ENCODE measurements around the gene GNL3. TPM values are rescaled to one million over a fixed set of nuclear protein-coding genes. Genes with fewer than 3 reads are reported as not detected.
A peak's percentile ranks its signal among the peaks of the same experiment; 100 is the strongest.

GNL3 gene
- total RNA-seq, 1 donor from 2014 or later = 241 TPM

DNA sequence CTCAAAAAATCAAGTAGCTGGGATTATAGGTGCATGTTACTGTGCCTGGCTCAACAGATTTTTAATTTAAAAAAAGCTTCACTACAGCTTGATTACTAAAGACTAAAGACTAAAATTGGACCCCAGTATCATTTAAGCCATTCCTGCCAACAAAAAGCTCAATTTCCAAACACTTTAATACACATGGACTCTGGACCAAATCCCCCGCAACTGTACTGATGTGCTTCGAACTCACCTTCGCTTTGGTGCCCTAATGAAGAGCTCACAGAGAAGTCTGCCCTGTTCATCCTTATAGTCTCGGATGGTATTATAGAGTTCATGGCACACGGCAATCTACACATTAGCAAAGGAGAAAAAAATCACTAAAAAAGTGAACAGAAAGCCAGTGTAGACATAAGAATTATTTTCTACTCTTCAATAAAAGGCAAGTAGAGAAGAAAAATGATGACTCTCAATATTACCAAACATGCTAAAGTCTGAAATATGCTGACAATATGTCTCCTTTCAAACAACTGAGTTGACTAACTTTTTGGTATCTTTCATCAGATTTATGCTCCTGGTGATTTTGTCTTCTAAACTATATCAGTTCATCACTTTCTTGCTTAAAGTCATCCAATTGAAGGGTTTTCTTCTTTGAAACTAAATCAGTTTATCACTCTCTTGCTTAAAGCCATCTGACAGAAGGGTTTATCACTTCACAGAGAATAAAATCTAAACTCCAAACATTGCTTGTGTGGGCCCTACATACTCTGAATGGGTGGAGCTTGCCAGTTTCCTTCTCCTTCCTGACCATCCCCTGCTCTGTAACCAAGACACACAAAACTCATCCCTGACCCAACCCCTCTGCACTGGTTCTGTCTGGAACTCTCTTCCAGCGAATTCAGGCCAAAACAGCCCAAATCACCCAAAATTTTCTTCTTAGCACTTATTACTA lies 7.3 kb upstream of the GNL3 start:
- peaks cover 52% of the 10 kb centered on the region for H3K36me3 Mint-ChIP-seq (ENCODE audit: low read depth)
- no peak for DNase-seq (ENCODE audit: low spot score)
- peaks cover 38% of the 10 kb centered on the region for H3K4me1 Mint-ChIP-seq (ENCODE audit: low read depth)
- H3K27me3 Mint-ChIP-seq (ENCODE audit: insufficient read depth) = no peaks in the 10 kb centered on the region
- H3K27ac Mint-ChIP-seq = peak overlapping the region; percentile 15
- no peaks in the 10 kb centered on the region for H3K9me3 Mint-ChIP-seq
- no peak overlapping the region for H3K4me3 Mint-ChIP-seq
- intact Hi-C loops (cut with micrococcal nuclease) = no loop called here

- no peak for DNase-seq (ENCODE audit: low spot score)
- H3K4me1 Mint-ChIP-seq (ENCODE audit: low read depth) = peaks cover 43% of the 10 kb centered on the region
- intact Hi-C loops (cut with micrococcal nuclease) = no loop called here
- H3K36me3 Mint-ChIP-seq (ENCODE audit: low read depth) = peaks cover 52% of the 10 kb centered on the region
- H3K9me3 Mint-ChIP-seq = no peaks in the 10 kb centered on the region
- no peaks in the 10 kb centered on the region for H3K27me3 Mint-ChIP-seq (ENCODE audit: insufficient read depth)
- H3K4me3 Mint-ChIP-seq = no peak overlapping the region
- H3K27ac Mint-ChIP-seq = no peak overlapping the region
Measured at GRCh38 chr3:52679199-52679538, 6.7 kb upstream of the GNL3 start.

DNA sequence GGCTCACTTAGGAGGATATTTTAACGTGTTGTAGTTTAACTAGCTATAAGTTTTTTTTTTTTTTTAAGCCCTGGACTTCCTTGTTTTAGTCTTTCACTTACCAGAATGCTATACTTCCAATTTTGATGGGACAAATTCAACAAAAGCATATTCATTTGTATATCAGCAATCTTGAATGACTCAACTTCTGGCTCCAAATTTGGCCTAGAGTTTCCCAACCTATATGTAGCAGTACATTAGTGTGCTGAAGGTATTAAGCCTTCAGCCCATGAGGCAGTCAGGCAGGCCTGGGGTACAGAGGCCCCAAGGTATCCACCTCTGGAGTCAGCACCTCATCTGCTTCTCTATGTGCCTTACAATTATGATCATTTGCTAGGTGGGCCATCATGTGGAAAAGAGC lies 6.0 kb upstream of the GNL3 start:
- no peak for DNase-seq (ENCODE audit: low spot score)
- Mint-ChIP-seq H3K27me3 (ENCODE audit: insufficient read depth) (no peaks in the 10 kb centered on the region), H3K4me1 (ENCODE audit: low read depth) (peaks cover 48% of the 10 kb centered on the region), H3K36me3 (ENCODE audit: low read depth) (peaks cover 53% of the 10 kb centered on the region), H3K9me3 (no peaks in the 10 kb centered on the region), H3K27ac (no peak overlapping the region), H3K4me3 (no peak overlapping the region)
- intact Hi-C loops (cut with micrococcal nuclease) = loop anchor here (10.0 kb wide), 3 partner anchors 405 to 695 kb away; partner anchors contain the start of genes ACY1, DUSP7 and WDR82

GRCh38 chr3:52681596-52681995 lies 4.2 kb upstream of the GNL3 start:
- H3K27me3 Mint-ChIP-seq (ENCODE audit: insufficient read depth) = no peaks in the 10 kb centered on the region
- intact Hi-C loops (cut with micrococcal nuclease) = loop anchor here (10.0 kb wide), 3 partner anchors 407 to 697 kb away; partner anchors contain the start of genes ACY1, DUSP7 and WDR82
- peaks cover 55% of the 10 kb centered on the region for H3K36me3 Mint-ChIP-seq (ENCODE audit: low read depth)
- peak overlapping the region; percentile 23 for H3K4me3 Mint-ChIP-seq
- DNase-seq (ENCODE audit: low spot score) = no peak
- H3K4me1 Mint-ChIP-seq (ENCODE audit: low read depth) = peaks cover 51% of the 10 kb centered on the region
- no peaks in the 10 kb centered on the region for H3K9me3 Mint-ChIP-seq
- H3K27ac Mint-ChIP-seq = peak overlapping the region; percentile 89

DNA sequence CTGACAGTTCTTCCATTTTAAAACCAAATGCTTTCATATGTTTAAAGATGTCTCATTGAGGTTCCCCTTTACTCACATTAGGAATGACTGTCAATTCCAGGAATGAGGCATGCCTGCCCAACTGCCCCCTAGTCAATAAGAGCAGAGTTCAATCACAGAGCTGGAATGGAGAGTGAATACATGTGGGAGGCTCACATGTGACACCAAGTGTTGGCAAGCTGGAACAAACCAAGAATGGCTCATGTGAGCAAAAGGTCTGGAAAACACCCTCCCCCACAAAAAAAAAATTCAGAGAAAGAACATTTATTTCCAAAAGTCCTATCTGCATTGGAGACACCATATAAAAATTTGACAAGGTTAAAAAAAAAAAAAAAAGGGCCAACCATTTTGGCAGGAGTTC lies 3.8 kb upstream of the GNL3 start:
- peak overlapping the region; percentile 60 for H3K4me3 Mint-ChIP-seq
- no peaks in the 10 kb centered on the region for H3K9me3 Mint-ChIP-seq
- DNase-seq (ENCODE audit: low spot score) = no peak
- H3K27ac Mint-ChIP-seq = peak overlapping the region; percentile 89
- intact Hi-C loops (cut with micrococcal nuclease) = loop anchor here (10.0 kb wide), 3 partner anchors 407 to 697 kb away; partner anchors contain the start of genes ACY1, DUSP7 and WDR82
- H3K4me1 Mint-ChIP-seq (ENCODE audit: low read depth) = peaks cover 56% of the 10 kb centered on the region
- H3K27me3 Mint-ChIP-seq (ENCODE audit: insufficient read depth) = no peaks in the 10 kb centered on the region
- H3K36me3 Mint-ChIP-seq (ENCODE audit: low read depth) = peaks cover 56% of the 10 kb centered on the region

DNA sequence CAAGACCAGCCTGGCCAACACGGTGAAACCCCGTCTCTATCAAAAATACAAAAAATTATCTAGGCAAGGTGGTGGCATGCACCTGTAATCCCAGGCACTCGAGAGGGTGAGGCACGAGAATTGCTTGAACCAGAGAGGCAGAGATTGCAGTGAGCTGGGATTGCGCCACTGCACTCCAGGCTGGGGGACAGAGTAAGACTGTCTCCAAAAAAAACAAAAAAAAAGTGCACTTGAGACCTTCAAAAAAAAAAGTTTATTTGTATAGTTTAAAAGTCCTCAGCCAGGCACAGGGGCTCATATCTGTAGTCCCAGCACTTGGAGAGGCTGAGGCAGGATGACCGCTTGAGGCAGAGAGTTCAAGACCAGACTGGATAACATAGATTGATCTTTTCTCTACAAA lies 2.2 kb upstream of the GNL3 start:
- no peaks in the 10 kb centered on the region for H3K27me3 Mint-ChIP-seq (ENCODE audit: insufficient read depth)
- no peak for DNase-seq (ENCODE audit: low spot score)
- peaks cover 70% of the 10 kb centered on the region for H3K4me1 Mint-ChIP-seq (ENCODE audit: low read depth)
- no peaks in the 10 kb centered on the region for H3K9me3 Mint-ChIP-seq
- peaks cover 62% of the 10 kb centered on the region for H3K36me3 Mint-ChIP-seq (ENCODE audit: low read depth)
- H3K4me3 Mint-ChIP-seq = peak overlapping the region; percentile 92
- H3K27ac Mint-ChIP-seq = peak overlapping the region; percentile 40
- intact Hi-C loops (cut with micrococcal nuclease) = loop anchor here (10.0 kb wide), 3 partner anchors 409 to 699 kb away; partner anchors contain the start of genes ACY1, DUSP7 and WDR82

GRCh38 chr3:52684184-52684583 lies 1.6 kb upstream of the GNL3 start:
- peaks cover 63% of the 10 kb centered on the region for H3K36me3 Mint-ChIP-seq (ENCODE audit: low read depth)
- peak overlapping the region; percentile 92 for H3K4me3 Mint-ChIP-seq
- H3K4me1 Mint-ChIP-seq (ENCODE audit: low read depth) = peaks cover 71% of the 10 kb centered on the region
- H3K27me3 Mint-ChIP-seq (ENCODE audit: insufficient read depth) = no peaks in the 10 kb centered on the region
- H3K9me3 Mint-ChIP-seq = no peaks in the 10 kb centered on the region
- peak overlapping the region; percentile 97 for H3K27ac Mint-ChIP-seq
- intact Hi-C loops (cut with micrococcal nuclease) = loop anchor here (10.0 kb wide), 3 partner anchors 409 to 699 kb away; partner anchors contain the start of genes ACY1, DUSP7 and WDR82
- DNase-seq (ENCODE audit: low spot score) = no peak

DNA sequence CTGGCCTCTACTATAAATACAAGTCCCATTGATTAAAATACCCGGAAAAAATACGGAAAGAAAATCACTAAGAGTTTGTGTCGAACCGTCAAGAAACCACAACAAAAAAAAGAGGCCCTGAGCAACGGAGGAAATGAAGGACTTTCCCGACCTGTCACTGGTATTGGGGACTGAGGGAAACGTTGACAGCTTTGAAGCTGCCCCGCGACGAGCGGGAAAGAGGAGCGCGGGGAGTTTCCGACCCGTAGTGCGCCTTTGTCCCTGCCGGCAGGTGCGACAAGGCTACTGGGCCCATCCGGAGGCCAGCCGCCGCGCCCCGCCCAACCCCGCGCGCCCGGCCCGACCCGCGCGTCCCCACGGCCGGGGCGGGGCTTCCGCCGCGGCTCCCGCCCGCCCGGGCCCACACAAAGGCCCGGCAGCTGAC lies 535 bp upstream of the GNL3 start:
- H3K27ac Mint-ChIP-seq = peak overlapping the region; percentile 97

DNA sequence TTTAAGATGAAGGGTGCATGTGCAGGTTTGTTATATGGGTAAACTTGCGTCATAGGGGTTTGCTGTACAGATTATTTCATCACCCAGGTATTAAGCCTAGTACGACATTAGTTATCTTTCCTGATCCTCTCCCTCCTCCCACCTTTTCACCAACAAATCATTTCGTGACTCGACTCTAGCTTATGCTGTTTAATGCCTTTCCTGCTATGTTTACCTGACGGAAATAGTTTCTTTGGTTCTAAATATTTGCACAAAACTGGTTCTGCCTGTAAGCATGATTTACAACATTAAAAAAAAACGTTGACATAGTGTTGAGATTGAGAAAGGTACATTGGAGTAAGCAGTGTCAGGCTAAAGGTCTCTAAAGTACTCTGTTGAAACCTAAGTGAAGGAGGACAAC lies 2.4 kb downstream of the GNL3 start:
- intact Hi-C loops (cut with micrococcal nuclease) = loop anchor here (10.0 kb wide), 3 partner anchors 413 to 703 kb away; partner anchors contain the start of genes ACY1, DUSP7 and WDR82
- peaks cover 66% of the 10 kb centered on the region for H3K4me1 Mint-ChIP-seq (ENCODE audit: low read depth)

More for the DNA sequence above, 535 bp upstream of the GNL3 start:
- Mint-ChIP-seq H3K4me1 (ENCODE audit: low read depth) (peaks cover 74% of the 10 kb centered on the region), H3K27me3 (ENCODE audit: insufficient read depth) (no peaks in the 10 kb centered on the region), H3K4me3 (peak overlapping the region; percentile 92), H3K9me3 (no peaks in the 10 kb centered on the region), H3K36me3 (ENCODE audit: low read depth) (peaks cover 62% of the 10 kb centered on the region)
- intact Hi-C loops (cut with micrococcal nuclease) = loop anchor here (1.0 to 10.0 kb wide), 6 partner anchors 14 to 700 kb away; partner anchors contain the start of genes ACY1, DUSP7, SPCS1 and UQCC5
- peak; percentile 81 for DNase-seq (ENCODE audit: low spot score)

DNA sequence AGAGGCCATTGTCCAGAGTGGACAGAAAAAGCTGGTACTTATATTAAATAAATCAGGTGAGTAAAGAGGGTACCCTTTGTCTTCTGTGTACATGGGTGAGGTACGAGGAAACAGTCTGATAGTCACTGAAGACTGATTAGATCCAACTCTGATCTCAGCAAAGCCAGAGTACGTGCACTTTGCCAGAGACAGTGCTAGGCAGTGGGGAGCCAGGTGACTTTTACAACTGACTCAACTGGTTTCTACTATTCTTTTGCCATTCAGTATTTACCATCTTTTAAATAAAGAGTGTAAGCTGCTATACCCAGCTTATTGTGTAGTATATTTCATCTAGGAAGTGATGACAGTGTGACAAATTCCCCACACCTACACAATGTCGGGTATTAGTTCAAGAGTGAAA lies 3.3 kb downstream of the GNL3 start:
- no peak for DNase-seq (ENCODE audit: low spot score)
- Mint-ChIP-seq H3K9me3 (no peaks in the 10 kb centered on the region), H3K27me3 (ENCODE audit: insufficient read depth) (no peaks in the 10 kb centered on the region), H3K4me3 (peak overlapping the region; percentile 98), H3K4me1 (ENCODE audit: low read depth) (peaks cover 70% of the 10 kb centered on the region), H3K36me3 (ENCODE audit: low read depth) (peaks cover 70% of the 10 kb centered on the region), H3K27ac (peak overlapping the region; percentile 29)
- intact Hi-C loops (cut with micrococcal nuclease) = loop anchor here (10.0 kb wide), 3 partner anchors 414 to 704 kb away; partner anchors contain the start of genes ACY1, DUSP7 and WDR82

More for the DNA sequence above, 2.4 kb downstream of the GNL3 start:
- no peaks in the 10 kb centered on the region for H3K9me3 Mint-ChIP-seq
- peak overlapping the region; percentile 98 for H3K4me3 Mint-ChIP-seq
- H3K36me3 Mint-ChIP-seq (ENCODE audit: low read depth) = peaks cover 62% of the 10 kb centered on the region
- DNase-seq (ENCODE audit: low spot score) = no peak
- H3K27me3 Mint-ChIP-seq (ENCODE audit: insufficient read depth) = no peaks in the 10 kb centered on the region
- peak overlapping the region; percentile 19 for H3K27ac Mint-ChIP-seq

- no peaks in the 10 kb centered on the region for H3K9me3 Mint-ChIP-seq
- DNase-seq (ENCODE audit: low spot score) = no peak
- H3K27ac Mint-ChIP-seq = peak overlapping the region; percentile 36
- peaks cover 79% of the 10 kb centered on the region for H3K36me3 Mint-ChIP-seq (ENCODE audit: low read depth)
- intact Hi-C loops (cut with micrococcal nuclease) = no loop called here
- peaks cover 67% of the 10 kb centered on the region for H3K4me1 Mint-ChIP-seq (ENCODE audit: low read depth)
- H3K4me3 Mint-ChIP-seq = peak overlapping the region; percentile 45
- H3K27me3 Mint-ChIP-seq (ENCODE audit: insufficient read depth) = no peaks in the 10 kb centered on the region
Measured at GRCh38 chr3:52690560-52690959, 4.7 kb downstream of the GNL3 start.

DNA sequence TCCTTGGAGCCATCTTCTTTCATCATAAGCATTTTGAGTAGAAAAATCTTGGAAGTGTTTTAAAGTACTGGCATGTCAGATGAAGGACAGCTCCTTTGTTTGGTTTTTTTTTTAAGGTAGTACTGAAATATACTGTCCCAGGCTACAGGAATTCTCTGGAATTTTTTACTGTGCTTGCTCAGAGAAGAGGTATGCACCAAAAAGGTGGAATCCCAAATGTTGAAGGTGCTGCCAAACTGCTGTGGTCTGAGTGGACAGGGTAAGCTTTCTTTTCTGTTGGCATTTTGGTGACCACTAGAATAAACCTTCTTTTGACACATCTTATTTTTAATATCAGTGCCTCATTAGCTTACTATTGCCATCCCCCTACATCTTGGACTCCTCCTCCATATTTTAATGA lies 7.2 kb downstream of the GNL3 start:
- no peak for DNase-seq (ENCODE audit: low spot score)
- intact Hi-C loops (cut with micrococcal nuclease) = no loop called here
- Mint-ChIP-seq H3K4me1 (ENCODE audit: low read depth) (peaks cover 61% of the 10 kb centered on the region), H3K27me3 (ENCODE audit: insufficient read depth) (no peaks in the 10 kb centered on the region), H3K36me3 (ENCODE audit: low read depth) (peaks cover 72% of the 10 kb centered on the region), H3K27ac (peak overlapping the region; percentile 45), H3K4me3 (no peak overlapping the region), H3K9me3 (no peaks in the 10 kb centered on the region)
